Common myeloid progenitor, CD34-positive (primary cell): ENCODE data around the gene PHACTR1.

Source experiments
- CTCF ChIA-PET: fragments of 350-600 bp; sonication (Branson Sonifier 250); formaldehyde crosslinking; loops from one replicate; lab custom pipeline; 2021; ENCODE audit warnings: antibody characterized with exemption; lab: Charles Lee
- POLR2A ChIA-PET: fragments of 350-600 bp; sonication (Branson Sonifier 250); formaldehyde crosslinking; loops from one replicate; lab custom pipeline; 2021; ENCODE audit warnings: antibody characterized with exemption; lab: Charles Lee
- DNase-seq, 3 donors: peaks; one replicate each; pipeline versions ENCODE4 v3.0.0 to v3.0.0-alpha.2; 2013
- H3K27ac ChIP-seq, 2 experiments: 1 replicate in 1 of 2; 2 replicates in 1 of 2; pipeline ENCODE4 v1.7.0; 2013; ENCODE audit warnings: inconsistent platforms in 2 of 2, low read length in 2 of 2, mild to moderate bottlenecking in 2 of 2, low read depth in 1 of 2, moderate library complexity in 1 of 2; ENCODE audit not compliant: severe bottlenecking in 2 of 2, insufficient read depth in 1 of 2, poor library complexity in 1 of 2
- H3K27me3 ChIP-seq, 5 experiments: replicated peaks in 2 of 5; 1 replicate in 3 of 5; 2 replicates in 2 of 5; pipeline versions ENCODE4 v1.6.1 to v1.7.0; 2013; ENCODE audit warnings: low read length in 4 of 5, mild to moderate bottlenecking in 2 of 5, moderate library complexity in 2 of 5, inconsistent platforms in 1 of 5; ENCODE audit not compliant: insufficient read depth in 5 of 5, control insufficient read depth in 4 of 5
- H3K36me3 ChIP-seq, 4 experiments: 1 replicate in 2 of 4; 2 replicates in 2 of 4; pipeline versions ENCODE4 v1.6.1 to v1.7.0; 2013; ENCODE audit warnings: low read length in 3 of 4, control low read depth in 1 of 4, mild to moderate bottlenecking in 1 of 4; ENCODE audit not compliant: control insufficient read depth in 4 of 4, insufficient read depth in 4 of 4
- H3K4me1 ChIP-seq, 4 experiments: 1 replicate in 3 of 4; 2 replicates in 1 of 4; pipeline versions ENCODE4 v1.6.1 to v1.7.1; 2013; ENCODE audit warnings: low read length in 3 of 4, mild to moderate bottlenecking in 3 of 4, control low read depth in 1 of 4, inconsistent platforms in 1 of 4, moderate library complexity in 1 of 4; ENCODE audit not compliant: control insufficient read depth in 4 of 4, insufficient read depth in 4 of 4; ENCODE audit errors: control extremely low read depth in 1 of 4
- H3K4me3 ChIP-seq, 7 experiments: 1 replicate in 4 of 7; 2 replicates in 3 of 7; pipeline versions ENCODE4 v1.5.1 to v1.7.0; 2013; ENCODE audit warnings: mild to moderate bottlenecking in 7 of 7, low read length in 6 of 7, moderate library complexity in 6 of 7, inconsistent platforms in 2 of 7, low read depth in 2 of 7, control low read depth in 1 of 7; ENCODE audit not compliant: insufficient read depth in 4 of 7, control insufficient read depth in 1 of 7; ENCODE audit errors: extremely low read depth in 1 of 7
- H3K9me3 ChIP-seq, 5 experiments: 1 replicate in 4 of 5; 2 replicates in 1 of 5; pipeline versions ENCODE4 v1.6.1 to v1.7.1; 2013; ENCODE audit warnings: low read length in 4 of 5, mild to moderate bottlenecking in 2 of 5, inconsistent platforms in 1 of 5, low read depth in 1 of 5, moderate library complexity in 1 of 5; ENCODE audit not compliant: control insufficient read depth in 4 of 5, insufficient read depth in 2 of 5; ENCODE audit errors: control extremely low read depth in 1 of 5
- WGBS: methylation state at CpG from one replicate; pipeline ENCODE4 v1.1.5; 2013; ENCODE audit not compliant: insufficient coverage; 5-methylcytosine and 5-hydroxymethylcytosine counted together

Gene PHACTR1

DNA sequence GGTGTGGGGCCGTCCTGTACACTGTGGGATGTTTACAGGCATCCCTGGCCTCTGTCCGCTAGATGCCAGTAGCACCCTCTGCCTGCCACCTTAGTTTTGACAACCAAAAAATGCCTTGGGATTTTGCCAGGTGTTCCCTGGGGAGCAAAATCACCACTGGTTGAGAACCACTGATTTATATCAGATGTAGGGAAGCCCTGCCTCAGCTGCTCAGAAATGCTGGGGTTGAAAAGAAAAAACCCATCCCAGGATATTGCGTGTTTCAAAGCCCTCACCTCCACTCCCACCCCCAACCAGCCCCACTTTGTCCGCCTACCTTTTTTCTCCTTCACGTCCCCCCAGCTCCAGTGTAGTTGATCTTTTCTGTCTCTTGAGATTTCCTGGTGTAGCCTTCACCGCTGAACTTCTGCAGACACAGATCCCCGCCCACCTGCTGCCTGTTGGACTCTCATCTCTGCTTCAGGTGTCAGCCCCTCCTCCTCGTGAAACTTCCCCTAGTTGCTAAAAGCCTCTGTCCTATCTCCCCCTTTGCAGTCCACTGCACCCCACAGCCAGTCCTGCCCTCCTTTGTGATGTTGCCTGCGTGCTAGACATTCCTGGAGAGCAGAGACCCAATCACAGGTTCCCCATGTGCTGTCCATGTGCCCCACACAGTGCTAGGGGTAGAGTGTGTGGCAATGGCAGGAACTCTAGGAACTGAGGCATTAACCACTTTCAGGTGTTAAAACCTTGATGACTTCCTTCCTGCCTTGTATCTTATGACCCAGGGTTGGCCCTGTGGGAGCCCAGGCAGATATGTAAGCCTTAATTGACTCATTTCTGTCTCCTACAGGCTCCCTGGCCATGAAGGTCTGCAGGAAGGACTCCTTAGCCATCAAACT lies 512.9 kb downstream of the PHACTR1 start:
- peaks cover 7 to 64% (median 28%) of the 10 kb centered on the region in 4 experiments for H3K36me3 ChIP-seq
- 95% methylated on average over 8 of the region's 9 CpGs for WGBS
- H3K4me1 ChIP-seq = no peaks in the 10 kb centered on the region
- ChIA-PET CTCF (interaction anchor here (1.2 to 2.0 kb wide), 2 partner anchors 10 to 19 kb away, joined by 3 to 5 read pairs; no protein-coding TSS in a partner anchor), POLR2A (no interaction called here)
- no peak overlapping the region for H3K4me3 ChIP-seq
- no peaks in the 10 kb centered on the region for H3K27me3 ChIP-seq
- H3K9me3 ChIP-seq = no peaks in the 10 kb centered on the region
- no peak for DNase-seq
- H3K27ac ChIP-seq = no peak overlapping the region

DNA sequence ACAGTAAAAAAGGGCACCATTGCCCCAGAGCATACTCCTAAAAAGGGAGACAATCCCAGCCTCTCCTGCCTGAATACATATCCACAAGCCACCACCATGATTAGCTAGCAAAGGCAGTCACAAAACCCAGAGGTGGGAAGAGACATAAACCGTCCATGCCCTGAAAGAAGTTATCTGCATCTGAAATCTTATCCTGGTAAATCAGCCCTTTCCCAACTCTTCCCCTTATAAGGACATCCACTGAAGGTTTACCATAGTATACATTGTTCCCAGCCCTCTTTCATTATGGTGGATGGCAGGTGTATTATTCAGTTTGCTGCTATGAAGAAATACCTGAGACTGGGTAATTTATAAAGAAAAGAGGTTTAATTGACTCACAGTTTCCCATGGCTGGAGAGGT lies 516.5 kb downstream of the PHACTR1 start:
- POLR2A ChIA-PET = no interaction called here

DNA sequence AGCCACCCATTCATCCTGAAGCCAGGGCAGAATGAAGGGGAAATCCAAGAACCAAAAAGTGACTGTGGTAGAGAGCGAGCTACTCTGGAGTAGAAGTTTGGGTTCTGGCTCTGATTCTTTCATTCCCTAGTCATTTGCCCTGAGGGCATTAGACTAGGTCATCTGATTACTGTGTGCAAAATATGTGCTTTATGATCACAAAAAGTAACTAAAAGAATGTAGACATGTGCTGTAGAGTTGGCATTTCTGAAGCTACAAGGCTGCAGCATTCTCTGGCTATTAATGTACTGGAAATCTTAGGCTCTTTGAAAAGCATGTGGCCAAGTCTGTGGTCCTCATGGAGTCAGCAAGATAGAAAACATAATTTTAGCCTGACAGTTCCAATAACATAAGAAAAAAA lies 517.6 kb downstream of the PHACTR1 start:
- DNase-seq = no peak
- POLR2A ChIA-PET = no interaction called here
- WGBS = 75% methylated on average over 1 of the region's 1 CpG
- H3K9me3 ChIP-seq = no peaks in the 10 kb centered on the region
- no peaks in the 10 kb centered on the region for H3K4me1 ChIP-seq
- CTCF ChIA-PET = interaction anchor here (1.3 kb wide), 1 partner anchor 9 kb away, joined by 3 read pairs; no protein-coding TSS in a partner anchor
- no peaks in the 10 kb centered on the region for H3K27me3 ChIP-seq
- H3K27ac ChIP-seq = no peak overlapping the region
- peaks cover 7 to 60% (median 35%) of the 10 kb centered on the region in 4 experiments for H3K36me3 ChIP-seq
- no peak overlapping the region for H3K4me3 ChIP-seq

More for the DNA sequence above, 516.5 kb downstream of the PHACTR1 start:
- 100% methylated on average over 1 of the region's 1 CpG for WGBS
- H3K4me3 ChIP-seq = no peak overlapping the region
- no peaks in the 10 kb centered on the region for H3K9me3 ChIP-seq
- DNase-seq = no peak
- no peaks in the 10 kb centered on the region for H3K27me3 ChIP-seq
- peaks cover 9 to 63% (median 37%) of the 10 kb centered on the region in 4 experiments for H3K36me3 ChIP-seq
- CTCF ChIA-PET = interaction anchor here (0.8 to 1.4 kb wide), 2 partner anchors 38 to 40 kb away, joined by 3 to 4 read pairs; no protein-coding TSS in a partner anchor
- H3K27ac ChIP-seq = no peak overlapping the region
- no peaks in the 10 kb centered on the region for H3K4me1 ChIP-seq

DNA sequence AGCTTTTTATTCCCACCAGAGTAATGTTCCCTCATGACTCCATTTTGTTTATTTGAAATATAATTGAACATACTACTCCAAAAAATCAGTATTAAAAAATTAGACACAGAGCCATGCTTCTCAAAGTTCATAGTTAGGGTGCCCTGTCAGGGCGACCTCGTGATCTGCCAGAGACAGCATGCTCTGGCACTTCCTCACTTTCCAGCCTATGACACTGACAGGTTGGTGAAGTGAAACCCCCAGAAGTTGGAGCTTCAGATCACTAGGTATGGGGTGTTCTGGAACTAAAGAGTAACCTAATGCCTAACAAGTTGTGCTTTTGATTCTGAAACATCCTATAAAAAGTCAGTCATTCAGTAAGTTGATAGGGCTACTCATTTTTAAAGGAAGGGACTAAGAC lies 518.8 kb downstream of the PHACTR1 start:
- no CpG with 5 or more reads among the region's 2 CpGs for WGBS
- ChIA-PET CTCF (interaction anchor here (0.7 kb wide), 1 partner anchor 849 kb away, joined by 4 read pairs; no protein-coding TSS in a partner anchor), POLR2A (no interaction called here)
- H3K36me3 ChIP-seq = peaks cover 9 to 56% (median 33%) of the 10 kb centered on the region in 4 experiments
- H3K9me3 ChIP-seq = no peaks in the 10 kb centered on the region
- no peak for DNase-seq
- no peaks in the 10 kb centered on the region for H3K4me1 ChIP-seq
- no peak overlapping the region for H3K4me3 ChIP-seq
- no peak overlapping the region for H3K27ac ChIP-seq
- H3K27me3 ChIP-seq = no peaks in the 10 kb centered on the region

DNA sequence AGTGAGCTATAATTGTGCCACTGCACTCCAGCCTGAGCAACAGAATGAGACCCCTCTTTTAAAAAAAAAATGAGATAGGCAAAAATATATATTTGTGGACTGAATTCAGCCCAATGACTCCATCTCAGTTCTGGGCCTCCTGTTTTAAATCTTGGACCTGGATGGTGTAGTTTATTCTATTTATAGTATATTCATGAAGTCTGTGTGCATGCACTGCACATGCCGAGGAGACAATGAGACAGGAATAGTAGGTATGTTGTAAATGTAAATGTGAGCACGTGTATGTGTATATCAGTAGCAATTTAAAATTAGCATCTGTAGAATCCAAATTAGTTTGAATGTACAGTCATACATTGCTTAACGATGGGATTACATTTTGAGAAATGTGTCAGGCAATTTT lies 520.8 kb downstream of the PHACTR1 start:
- Histone ChIP-seq H3K4me3 (no peak overlapping the region), H3K9me3 (no peaks in the 10 kb centered on the region), H3K27me3 (no peaks in the 10 kb centered on the region), H3K36me3 (peaks cover 6 to 49% (median 31%) of the 10 kb centered on the region in 4 experiments), H3K4me1 (no peaks in the 10 kb centered on the region), H3K27ac (no peak overlapping the region)
- DNase-seq = no peak
- CTCF ChIA-PET = no interaction called here
- POLR2A ChIA-PET = interaction anchor here (0.9 kb wide), 1 partner anchor 21 kb away, joined by 3 read pairs; no protein-coding TSS in a partner anchor
- WGBS = 100% methylated on average over 2 of the region's 3 CpGs

DNA sequence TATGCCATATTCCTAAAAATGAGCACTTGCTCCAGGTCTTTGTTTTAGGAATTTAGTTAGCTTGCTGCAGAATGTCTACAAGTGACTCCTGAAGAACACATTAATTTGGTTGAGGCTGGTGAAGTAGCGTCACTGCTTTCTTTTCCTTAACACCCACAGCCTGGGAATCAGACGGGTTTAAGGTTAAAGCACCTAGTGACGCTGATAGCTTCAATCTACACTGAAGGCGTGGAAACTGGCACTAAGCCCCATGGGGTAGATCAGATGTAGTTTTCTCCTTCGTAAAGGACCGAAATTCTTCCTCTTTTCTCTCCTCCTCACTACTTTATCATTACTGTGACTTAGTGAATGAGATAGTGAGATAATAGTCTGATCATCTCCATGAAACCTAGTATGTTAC lies 521.5 kb downstream of the PHACTR1 start:
- Histone ChIP-seq H3K36me3 (peaks cover 6 to 42% (median 25%) of the 10 kb centered on the region in 4 experiments), H3K27ac (no peak overlapping the region), H3K9me3 (no peaks in the 10 kb centered on the region), H3K4me3 (no peak overlapping the region), H3K27me3 (no peaks in the 10 kb centered on the region), H3K4me1 (no peaks in the 10 kb centered on the region)
- 96% methylated on average over 4 of the region's 6 CpGs for WGBS
- DNase-seq = no peak
- ChIA-PET CTCF (no interaction called here), POLR2A (no interaction called here)
